Measurements from ENCODE around the gene CHMP4B.

CHMP4B gene, protein sequence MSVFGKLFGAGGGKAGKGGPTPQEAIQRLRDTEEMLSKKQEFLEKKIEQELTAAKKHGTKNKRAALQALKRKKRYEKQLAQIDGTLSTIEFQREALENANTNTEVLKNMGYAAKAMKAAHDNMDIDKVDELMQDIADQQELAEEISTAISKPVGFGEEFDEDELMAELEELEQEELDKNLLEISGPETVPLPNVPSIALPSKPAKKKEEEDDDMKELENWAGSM

DNA sequence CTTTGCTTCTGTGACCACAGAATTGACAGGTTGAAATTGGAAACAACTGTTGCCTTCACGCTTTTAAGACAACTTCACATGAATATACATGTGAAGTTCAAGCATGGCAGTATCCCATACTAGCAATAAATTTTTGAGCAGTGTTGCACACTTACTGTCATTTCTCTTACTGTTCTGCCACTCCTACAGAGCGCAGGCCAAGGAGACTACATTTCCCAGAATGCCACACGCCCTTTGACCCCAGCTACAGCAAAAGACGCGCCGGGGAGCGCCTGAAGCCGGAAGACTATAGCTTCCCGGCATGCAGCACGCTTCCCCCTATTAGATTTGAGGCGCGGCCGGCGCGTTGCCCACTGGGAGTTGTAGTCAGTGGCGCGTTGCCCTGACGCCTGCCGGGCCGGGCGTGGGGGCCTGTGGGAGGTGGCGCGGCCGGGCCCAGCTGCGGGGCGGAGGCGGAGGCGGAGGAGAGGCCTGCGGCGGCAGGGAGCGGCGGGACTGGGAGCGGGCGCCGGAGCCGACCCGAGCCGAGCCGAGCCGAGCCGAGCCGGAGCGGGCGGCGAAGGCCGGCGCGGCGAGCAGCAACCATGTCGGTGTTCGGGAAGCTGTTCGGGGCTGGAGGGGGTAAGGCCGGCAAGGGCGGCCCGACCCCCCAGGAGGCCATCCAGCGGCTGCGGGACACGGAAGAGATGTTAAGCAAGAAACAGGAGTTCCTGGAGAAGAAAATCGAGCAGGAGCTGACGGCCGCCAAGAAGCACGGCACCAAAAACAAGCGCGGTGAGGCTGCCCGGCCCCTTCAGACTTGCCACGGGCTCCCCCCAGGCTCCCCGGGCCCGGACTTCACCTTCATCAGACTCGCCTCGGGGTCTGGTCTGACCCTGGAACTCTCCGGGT lies at the start of gene CHMP4B:
Gene CHMP4B, plus strand, starts transcription at position 464 of the 891 bp plus-strand sequence. Its CDS starts 121 bp downstream, at position 585.
- DNase-seq (ENCODE audit: low read depth in 3 of 3), result peak; percentile 90 to 97 (median 96)

DNA sequence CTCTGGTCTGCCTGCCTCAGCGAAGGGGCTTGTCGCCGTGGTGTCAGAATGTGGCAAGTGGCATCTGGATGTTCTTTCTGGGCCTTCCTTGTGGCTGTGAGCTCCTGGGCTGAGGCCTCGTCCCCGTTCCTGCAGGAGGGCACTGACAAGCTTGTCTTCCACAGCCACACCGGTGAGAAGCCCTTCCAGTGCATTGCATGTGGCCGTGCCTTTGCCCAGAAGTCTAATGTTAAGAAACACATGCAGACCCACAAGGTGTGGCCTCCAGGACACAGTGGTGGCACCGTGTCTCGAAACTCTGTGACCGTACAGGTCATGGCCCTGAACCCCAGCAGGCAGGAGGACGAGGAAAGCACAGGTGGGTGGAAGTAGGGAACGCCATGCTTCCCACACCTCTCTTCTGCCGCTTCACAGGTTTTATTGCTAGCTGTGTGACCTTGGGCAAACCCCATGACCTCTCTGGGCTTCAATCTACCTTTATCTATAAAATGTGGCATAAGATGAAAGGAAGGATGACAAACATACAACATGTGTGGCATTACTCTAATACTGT lies 49.4 kb upstream of the CHMP4B start:
- no peak for DNase-seq (ENCODE audit: low read depth in 3 of 3)

DNA sequence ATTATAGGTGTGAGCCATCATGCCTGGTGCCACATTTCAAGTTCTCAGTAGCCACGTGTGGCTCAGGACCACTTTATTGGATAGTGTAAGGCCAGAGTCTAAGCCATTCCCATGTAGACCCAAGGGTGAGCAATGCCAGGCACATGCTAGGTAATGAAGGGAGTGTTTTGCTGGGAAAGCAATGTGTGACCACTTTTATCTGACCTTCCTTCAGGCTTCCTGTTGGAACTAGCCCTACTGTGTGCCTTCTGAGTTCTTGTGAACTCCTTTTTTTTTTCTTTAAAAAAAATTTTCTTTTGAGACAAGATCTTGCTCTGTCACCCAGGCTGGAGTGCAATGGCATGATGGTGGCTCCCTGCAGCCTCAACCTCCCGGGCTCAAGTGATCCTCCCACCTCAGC lies 46.0 kb upstream of the CHMP4B start:
- no peak for DNase-seq (ENCODE audit: low read depth in 3 of 3)

DNA sequence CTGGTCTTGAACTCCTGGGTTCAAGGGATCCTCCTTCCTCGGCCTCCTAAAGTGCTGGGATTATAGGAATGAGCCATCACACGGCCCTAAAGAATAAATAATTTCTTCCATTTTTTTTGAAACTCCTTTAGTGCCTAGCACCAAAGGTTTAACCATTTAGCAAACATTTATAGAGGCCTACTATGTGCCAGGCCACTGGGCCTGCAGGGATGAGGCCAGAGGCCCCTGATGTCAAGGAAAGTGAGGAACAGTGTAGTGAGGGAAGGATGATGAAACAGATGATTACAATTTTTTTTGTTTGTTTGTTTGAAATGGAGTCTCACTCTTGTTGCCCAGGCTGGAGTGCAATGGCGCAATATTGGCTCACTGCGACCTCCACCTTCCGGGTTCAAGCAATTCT lies 45.6 kb upstream of the CHMP4B start:
- DNase-seq (ENCODE audit: low read depth in 3 of 3), result no peak

DNA sequence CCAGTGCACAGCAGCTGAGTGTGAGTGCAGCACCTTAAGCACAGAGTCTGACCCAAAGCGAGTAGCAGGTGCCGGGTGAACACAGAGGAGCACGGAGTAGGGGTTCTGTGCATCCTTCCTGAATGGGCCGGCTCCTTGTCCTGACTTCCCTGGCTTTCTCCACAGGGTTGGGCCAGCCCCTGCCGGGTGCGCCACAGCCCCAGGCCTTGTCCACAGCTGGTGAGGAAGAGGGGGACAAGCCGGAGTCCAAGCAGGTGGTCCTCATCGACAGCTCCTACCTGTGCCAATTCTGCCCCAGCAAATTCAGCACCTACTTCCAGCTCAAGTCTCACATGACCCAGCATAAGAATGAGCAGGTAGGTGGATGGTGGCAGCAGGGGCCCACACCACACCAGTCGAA lies 44.5 kb upstream of the CHMP4B start:
- no peak for DNase-seq (ENCODE audit: low read depth in 3 of 3)

DNA sequence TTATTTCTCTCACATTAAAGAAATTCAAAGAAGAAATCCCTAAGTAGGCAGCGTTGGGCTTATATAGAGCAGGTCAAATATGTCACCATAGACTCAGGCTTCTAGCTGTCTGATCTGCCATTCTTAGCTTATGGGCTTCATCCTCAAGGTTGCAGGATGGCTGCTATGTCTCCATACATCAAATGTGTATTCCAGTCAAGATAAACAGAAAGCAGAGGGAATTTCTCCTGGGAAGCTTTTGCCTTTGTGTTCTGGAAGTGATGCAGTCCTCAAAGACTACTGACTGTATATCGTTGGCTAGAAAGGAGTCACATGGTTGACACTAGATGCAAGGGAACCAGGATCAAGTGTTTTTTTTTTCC lies 43.4 kb upstream of the CHMP4B start:
- no peak for DNase-seq (ENCODE audit: low read depth in 3 of 3)

DNA sequence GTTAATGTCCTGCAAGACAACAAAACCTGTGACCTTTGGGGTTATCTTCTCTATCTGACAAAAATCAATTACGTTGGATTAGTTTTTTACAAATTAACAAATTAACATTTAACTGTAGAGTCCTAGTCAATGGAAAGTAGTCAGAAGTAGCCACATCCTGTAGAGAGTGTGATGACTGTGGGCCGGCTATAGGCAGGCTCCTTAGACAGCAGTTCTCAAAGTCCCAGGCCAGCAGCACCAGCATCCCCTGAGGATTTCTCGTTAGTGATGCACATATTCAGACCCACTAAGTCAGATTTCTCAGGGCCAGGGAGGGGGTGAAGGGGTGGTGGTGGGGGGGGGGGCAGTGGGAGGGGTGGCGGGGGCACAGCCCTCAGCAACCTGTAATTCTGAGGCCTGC lies 42.1 kb upstream of the CHMP4B start:
- no peak for DNase-seq (ENCODE audit: low read depth in 3 of 3)

DNA sequence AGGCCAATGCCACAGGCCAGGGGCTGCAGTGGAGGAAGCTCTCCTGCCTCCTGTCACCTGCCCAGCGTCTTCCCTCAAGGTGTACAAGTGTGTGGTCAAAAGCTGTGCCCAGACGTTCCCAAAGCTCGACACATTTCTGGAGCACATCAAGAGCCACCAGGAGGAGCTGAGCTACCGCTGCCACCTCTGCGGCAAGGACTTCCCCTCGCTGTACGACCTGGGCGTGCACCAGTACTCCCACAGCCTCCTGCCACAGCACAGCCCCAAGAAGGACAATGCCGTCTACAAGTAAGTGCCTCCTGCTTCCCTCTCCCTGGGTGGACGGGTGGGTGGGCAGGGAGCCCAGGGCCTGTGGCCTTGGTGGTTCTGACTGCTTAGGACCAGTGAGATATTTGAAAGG lies 41.1 kb upstream of the CHMP4B start:
- DNase-seq (ENCODE audit: low read depth in 3 of 3), result no peak

DNA sequence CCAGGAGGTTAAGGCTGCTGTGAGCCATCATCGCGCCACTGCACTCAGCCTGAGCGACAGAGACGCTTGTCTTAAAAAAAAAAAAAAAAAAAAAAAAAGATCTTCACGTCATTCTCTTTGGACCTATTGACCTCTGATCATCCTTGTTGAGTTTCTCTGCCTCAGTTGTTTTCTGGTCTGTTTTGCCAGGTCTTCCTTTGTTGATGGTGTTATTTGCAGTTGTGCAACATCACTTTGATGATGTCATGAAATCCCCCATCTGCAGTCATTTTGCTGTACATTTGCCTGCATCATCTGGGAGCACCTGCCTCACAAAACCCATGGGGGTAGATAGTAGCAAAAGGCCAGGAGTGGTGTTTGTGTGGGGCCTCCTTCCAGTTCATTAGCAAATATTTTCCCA lies 39.2 kb upstream of the CHMP4B start:
- DNase-seq (ENCODE audit: low read depth in 3 of 3), result no peak

DNA sequence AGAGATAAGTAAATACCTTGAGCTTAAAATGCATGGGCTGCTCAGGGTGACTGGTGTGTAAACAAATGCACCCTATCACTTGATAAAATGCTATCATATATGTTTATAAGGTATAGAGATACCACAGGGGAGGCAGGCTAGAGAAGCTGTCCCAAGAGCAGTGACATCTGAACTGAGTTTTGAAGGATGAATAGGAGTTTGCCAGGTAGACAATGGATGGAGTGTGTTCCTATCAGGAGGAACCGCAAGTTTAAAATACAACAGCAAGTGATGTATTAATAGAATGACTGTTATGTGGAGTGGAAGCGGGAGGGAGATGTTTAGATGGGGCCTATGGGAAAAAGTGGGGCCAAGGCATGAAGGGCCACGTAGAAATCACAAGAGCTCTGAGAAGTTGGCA lies 38.7 kb upstream of the CHMP4B start:
- DNase-seq (ENCODE audit: low read depth in 3 of 3), result no peak

DNA sequence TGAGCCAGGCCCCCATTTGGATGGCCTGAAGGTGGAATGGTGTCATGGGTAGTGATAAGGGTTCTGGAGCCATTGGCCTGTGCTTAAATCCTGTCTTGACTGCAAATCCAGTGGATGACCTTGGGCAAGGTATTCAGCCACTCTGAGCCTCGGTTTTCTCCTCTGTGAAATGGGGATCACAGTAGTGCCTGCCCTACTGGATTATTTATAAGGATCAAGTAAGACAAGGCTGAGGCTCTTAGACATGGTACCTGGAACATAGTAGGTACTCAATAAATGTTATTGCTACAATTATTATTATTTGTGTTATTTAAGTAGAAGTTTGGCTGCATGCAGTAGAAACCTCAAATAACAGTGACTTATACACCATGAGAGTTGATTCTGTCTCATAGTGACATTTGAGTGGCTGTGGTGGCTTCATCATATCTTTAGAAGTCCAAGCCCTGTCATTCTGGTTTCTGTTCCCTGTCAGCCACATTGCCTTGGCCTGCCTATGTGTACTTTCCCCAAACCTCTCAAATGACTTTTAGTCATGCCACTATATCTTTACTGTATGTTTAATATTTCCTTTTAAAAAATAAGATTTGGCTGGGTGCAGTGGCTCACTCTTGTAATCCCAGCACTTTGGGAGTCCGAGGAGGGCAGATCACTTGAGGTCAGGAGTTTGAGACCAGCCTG lies 37.6 kb upstream of the CHMP4B start:
- no peak for DNase-seq (ENCODE audit: low read depth in 3 of 3)

DNA sequence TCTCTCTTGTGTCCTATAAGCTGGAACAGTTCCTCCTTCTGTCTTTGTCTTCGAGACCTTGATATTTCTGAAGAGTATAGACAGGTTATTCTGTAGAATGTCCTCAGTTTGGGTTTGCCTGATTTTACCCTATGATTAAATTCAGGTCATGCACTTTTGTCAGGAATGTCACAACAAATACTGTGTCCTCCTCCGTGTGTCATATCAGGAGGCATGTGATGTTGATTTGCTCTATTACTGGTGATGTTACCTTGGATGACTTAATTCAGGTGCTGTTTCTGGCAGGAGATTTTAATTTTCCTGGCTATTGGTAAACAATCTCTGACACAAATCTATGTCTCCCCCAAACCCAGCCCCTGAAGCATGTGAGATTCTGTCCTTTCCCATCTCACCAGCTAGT lies 33.3 kb upstream of the CHMP4B start:
- DNase-seq (ENCODE audit: low read depth in 3 of 3), result no peak

DNA sequence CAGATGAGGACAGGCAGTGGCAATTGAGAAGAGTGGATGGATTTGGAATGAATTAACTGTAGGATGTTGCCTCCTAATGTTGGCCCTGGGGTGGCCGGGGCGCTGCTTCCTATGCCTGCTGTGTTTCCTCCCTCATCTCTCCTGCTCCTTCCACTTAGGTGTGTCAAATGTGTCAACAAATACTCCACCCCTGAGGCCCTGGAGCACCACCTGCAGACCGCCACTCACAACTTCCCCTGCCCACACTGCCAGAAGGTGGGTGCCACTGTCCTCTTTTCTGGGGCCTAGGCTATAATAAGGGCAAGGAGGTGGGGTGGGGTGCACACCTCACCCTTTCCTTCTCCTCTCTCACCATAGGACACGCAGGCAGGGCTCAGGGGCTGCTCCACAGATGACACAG lies 30.0 kb upstream of the CHMP4B start:
- DNase-seq (ENCODE audit: low read depth in 3 of 3), result no peak

DNA sequence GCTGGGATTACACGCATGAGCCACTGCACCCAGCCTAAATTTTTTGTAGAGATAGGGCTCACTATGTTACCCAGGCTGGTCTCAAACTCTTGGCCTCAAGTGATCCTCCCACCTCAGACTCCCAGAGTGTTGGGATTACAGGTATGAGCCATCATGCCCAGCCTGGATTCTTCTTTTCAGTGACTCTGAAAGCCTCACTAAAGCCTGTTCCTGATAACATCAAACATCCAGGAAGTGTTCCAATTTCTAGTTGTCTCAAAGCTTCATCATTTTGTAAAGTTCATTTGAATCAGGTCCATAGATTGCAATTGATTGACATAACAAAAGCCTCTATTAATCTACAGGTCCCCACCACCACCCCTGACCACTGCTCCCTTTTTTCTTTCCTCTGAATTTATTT lies 29.2 kb upstream of the CHMP4B start:
- no peak for DNase-seq (ENCODE audit: low read depth in 3 of 3)

DNA sequence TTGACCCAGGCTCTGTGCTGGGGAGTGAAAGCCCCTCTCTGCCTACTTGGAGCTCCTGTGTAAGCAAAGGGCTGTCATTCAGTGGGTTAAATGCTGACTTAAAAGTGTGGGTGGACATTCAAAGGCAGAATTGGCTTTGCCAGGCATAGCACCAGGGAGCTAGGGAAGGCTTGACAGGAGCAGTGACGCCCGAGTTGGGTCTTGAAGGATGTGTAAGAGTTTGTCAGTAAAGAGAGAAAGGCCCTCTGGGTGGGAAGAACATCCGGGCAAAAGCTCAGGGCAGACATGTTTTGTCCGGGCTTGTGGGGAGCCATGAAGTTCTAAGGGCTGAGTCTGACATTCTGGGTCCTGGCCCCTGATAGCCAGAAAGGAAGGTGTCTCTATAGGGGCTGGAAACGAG lies 27.9 kb upstream of the CHMP4B start:
- DNase-seq (ENCODE audit: low read depth in 3 of 3), result no peak

DNA sequence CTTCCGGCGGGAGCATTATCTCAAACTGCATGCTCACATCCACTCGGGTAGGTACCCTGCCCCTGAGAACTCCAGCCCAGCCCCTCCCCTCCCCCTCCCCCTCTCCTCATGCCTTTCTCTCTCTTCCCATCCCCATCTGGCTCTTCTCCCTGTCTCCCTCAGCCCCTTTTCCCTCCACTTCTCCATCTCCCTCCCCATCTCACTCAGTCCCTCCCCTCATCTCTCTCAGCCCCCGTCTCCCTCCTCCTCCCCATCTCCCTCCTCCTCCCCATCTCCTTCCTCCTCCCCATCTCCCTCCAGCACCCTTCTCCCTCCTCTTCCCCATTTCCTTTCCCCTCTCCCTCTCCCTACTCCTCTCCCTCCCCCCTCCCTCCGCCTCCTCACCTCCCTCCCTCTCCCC lies 27.3 kb upstream of the CHMP4B start:
- DNase-seq (ENCODE audit: low read depth in 3 of 3), result no peak

DNA sequence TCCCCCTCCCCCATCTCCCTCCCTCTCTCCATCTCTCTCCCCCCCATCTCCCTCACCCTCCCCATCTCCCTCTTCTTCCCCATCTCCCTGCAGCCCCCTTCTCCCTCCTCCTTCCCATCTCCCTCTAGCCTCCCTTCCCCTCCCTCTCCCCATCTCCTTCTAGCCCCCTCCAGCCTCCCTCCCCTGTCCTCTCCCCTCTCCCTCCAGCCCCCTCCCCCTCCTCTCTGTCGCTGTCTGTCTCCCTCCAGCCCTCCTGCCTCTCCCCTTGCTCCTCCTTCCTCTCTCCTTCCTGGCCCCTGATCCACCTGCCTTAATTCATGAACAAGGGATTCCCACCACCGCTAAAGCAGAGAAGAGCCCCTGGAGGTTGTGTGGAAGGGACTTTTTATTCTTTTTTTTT lies 26.9 kb upstream of the CHMP4B start:
- DNase-seq (ENCODE audit: low read depth in 3 of 3), result no peak

DNA sequence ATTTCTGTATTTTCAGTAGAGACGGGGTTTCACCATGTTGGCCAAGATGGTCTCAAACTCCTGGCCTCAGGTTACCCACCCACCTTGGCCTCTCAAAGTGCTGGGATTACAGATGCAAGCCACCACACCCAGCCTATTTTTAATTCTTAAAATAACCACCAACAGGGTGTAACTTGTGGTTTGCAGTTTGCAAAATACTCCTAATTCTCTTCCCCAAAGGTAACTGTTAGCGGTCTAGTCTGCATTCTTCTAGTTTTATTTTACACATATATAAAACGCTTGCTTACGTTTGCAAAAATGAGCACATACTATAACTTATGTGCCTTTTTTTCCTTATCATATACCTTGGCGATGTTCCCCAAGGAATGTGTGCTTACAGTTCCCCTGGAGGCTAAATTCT lies 25.6 kb upstream of the CHMP4B start:
- DNase-seq (ENCODE audit: low read depth in 3 of 3), result no peak

DNA sequence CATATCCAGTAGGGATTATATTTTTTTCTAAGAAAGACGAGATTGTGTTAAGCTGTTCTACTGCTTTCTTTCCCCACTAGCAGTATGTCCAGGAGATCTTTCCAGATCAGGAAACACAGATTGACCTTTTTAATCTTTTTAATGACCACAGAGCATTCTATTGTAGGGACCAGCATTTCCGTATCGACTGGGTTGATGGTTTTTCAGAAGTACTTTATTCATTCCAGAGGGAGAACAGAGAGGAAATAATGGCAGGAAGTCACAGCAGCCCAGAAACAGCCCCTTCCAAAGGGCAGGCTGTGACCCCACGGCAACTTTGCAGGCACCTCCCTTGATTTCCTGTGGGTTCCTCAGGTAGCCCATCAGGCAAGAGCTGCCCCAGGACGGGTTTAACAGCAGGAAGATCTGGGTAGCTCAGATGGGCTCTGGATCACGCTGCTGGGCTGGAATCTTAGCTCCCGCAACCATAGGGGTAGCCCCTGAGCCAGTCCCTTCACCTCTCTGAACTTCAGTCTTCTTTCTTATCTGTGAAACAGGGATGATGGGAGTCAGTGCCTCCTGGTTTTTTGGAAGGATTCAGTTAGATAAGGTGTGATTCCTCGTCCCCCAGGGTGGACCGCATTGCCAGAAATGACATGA lies 23.8 kb upstream of the CHMP4B start:
- no peak for DNase-seq (ENCODE audit: low read depth in 3 of 3)

DNA sequence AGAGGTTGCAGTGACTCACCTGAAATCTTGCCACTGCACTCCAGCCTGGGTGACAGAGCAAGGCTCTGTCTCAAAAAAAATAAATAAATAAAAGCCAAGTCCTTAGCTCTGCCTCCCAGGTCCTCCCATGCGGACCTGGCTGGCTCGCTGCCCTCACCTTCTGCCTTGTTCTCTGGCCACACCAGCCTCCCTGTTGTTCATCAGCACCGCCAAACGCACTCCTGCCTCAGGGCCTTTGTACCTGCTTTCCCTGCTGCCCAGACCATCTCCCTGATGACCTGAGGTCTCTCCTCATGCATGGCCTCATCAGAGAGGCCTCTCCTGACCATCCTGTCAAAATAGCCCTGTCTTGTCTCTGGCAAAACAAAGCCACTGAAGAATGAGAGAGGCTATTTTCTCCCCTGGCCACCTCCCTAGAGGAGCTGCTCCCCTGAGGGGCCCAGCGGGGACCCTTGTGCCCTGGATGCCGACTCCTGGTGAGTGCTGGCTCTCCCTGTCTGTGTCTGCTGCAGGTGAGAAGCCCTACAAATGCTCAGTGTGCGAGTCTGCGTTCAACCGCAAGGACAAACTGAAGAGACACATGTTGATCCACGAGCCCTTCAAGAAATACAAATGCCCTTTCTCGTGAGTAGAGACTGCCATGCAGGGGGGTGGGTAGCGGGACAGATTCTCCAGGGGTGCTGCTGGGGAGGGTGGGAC lies 22.6 kb upstream of the CHMP4B start:
- no peak for DNase-seq (ENCODE audit: low read depth in 3 of 3)

DNA sequence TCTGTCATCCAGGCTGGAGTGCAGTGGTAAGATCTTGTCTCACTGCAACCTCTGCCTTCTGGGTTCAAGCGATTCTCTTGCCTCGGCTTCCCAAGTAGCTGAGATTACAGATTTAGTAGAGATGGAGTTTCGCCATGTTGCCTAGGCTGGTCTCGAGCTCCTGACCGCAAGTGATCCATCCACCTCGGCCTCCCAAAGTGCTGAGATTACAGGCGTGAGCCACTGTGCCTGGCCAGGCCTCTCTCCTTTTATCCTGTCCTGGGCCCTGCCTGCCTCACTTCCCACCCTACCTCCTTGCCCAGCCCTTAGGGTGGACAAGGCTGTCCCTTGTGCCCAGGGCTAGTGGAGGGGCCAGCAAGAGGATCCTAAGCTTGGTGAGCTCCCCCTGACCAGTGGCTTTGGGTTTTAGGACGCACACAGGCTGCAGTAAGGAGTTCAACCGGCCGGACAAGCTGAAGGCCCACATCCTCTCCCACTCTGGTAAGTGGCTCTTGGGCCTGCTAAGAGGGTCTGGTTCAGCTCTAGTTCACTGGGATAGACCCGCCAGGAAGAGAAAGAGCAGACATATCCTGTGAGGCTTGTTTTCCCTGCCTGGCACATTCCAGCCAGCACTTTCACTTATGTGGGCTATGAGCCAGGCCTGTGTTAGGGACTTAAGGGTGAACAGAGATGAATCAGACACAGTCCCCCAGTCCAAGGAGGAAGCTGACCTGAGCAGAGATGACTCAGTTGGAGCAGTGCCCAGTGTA lies 21.9 kb upstream of the CHMP4B start:
- DNase-seq (ENCODE audit: low read depth in 3 of 3), result no peak
